T-helper 9 cell (primary cell): ENCODE measurements around the gene SELENON.
A peak's percentile ranks its signal among the peaks of the same experiment; 100 is the strongest.

Experiments
- DNase-seq: peaks from one replicate; pipeline ENCODE4 v3.0.0-alpha.2; 2020

The SELENON gene

GRCh38 chr1:25771221-25772114, 28.5 kb upstream of the SELENON start:
- no peak for DNase-seq

- no peak for DNase-seq
Measured at GRCh38 chr1:25772164-25772563, 27.8 kb upstream of the SELENON start.

DNA sequence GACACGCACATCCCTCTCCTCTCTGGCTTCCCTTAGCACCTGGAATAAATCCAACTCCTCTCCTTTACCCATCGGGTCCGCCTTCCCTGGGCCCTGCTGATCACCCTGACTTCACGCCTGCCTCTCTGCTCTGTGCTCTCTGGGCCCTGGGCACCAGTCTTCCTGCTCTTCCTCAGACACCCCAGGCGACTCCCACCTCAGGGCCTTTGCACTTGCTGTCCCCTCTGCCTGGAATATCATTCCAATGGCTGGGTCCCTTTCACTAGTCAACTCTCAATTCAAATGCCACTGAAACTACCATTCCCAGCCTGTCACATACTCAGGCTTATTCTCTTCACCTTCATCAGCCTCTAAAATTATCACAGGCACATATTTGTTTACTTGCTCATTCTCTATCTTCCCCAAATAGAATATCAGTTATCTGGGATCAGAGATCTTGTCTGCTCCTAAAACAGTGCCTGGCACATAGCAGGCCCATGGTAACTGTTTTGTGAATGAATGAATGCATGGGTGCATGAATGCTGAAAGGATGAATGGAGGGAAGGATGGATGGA, 27.2 kb upstream of the SELENON start:
- no peak for DNase-seq

GRCh38 chr1:25773441-25774125, 26.4 kb upstream of the SELENON start:
- no peak for DNase-seq

DNA sequence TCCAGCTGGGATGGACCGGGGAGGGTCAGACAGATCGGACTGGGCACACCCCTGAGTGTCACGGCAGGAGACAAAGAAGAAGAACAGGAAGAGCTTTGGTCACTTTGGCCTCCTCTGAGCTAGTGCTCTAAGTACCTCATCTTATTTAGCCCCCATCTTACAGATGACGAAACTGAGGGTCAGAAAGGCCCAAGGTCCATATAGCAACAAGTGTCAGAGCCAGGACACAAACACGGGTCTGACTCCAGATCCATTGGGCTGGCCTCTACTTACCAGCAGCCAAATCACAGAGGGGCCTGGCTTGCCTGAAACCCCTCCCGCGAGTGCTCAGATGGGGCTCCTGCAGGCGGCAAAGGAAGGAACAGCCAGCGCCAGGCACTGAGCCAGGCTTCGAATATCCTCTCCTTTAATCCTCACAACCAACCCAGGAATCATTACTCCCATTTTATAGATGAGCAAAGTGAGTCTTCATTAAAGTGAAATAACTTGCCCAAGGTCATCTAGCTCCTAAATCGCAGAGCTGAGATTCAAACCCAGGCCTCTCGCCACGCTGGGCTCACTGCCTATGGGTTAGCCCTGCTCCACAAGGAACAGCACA, 25.7 kb upstream of the SELENON start:
- no peak for DNase-seq

DNA sequence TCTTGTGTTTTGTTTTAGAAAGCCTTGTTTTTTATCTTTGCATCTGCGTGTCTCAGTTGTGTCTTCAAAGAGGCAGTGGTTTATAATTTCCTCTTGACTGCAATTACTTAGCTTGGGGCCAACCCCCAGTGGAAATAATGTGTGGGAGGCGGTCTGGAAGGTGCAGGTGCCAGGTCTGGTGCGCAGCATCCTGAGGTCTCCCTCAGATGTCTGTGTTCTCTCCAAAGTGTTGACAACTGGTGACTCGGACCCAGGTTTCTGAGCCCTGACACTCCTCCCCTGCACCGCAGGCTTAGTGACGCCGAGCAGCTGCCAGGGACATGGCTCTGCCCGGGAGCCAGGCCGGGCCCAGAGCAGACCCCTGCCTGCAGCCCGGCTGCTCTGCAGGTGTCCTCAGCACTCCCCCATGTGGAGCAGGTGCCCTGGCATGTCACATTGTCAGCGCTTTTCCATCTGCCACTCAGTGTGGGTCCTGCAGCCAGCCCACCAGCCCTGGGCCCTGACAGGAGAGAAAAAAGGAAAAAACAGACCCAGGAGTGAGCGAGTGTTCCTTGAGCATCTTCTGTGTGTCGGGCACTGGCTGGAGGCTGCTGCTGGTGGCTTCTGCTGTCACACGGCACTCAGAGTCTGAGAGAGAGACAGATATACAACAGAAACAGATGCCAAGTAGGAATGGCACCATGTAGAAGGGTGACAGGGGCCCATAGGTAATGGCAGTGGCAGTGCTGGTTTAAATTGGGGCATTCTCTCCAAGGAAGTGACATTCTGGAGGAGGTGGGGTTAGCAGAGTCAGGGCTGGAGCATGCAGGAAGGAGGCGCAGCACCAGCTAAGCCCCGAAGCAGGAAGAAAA, 24.8 kb upstream of the SELENON start:
- peak; percentile 67 for DNase-seq

DNA sequence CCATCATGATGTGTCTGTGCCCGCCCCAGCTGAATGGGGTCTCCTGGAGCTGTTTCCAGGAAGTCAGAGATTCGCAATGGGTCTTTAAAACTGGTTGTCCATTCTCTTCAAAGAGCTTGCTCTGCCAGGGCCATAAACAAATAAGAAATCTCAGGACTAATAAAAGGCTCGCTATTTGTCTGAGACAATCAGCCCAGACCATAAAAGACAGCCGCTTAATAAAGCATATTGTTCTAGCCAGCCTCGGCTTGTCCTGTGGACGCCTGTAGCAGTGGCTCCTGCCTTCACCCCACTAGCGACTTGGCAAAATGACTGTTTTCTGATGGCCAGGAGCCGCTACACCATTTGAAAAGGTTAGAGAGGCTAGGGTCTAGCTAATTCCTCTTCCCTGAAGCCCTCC, 20.6 kb upstream of the SELENON start:
- no peak for DNase-seq

- no peak for DNase-seq
Measured at GRCh38 chr1:25779894-25780293, 20.1 kb upstream of the SELENON start.

DNA sequence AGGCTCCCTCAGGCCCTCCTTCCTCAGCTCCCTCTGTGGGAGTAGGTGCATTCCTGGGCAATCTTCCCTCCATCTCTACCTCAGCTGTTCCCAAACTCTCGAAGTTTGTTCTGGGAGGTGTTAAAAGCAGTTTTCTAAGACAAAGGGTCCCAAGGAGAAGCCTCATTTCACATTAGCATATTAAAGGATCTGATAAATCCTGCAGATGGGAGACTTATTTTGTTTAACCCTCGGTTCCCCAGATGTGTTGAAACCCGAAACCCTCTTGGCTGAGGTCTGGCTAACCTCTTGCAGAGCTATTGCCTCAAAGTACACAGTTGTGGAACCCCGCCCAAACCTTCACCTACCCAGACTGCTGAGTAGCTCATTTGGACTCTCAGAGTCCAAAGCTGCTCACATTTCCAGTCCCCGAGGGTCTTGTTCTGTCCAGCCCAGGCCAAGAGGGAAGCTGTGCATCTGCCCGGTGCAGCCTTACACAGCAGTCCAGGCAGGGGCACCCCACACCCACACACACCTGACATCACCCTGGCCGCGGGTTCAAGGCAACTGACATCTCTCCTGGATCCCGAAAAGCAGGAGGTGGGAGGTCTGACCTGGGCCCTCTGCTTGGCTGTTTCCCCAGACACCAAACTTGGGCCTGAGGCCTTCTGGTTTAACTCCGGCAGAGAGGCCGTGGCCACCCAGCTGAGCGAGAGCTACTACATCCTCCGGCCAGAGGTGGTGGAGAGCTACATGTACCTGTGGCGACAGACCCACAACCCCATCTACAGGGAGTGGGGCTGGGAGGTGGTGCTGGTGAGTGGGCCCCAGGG, 19.5 kb upstream of the SELENON start:
- DNase-seq, result no peak

DNA sequence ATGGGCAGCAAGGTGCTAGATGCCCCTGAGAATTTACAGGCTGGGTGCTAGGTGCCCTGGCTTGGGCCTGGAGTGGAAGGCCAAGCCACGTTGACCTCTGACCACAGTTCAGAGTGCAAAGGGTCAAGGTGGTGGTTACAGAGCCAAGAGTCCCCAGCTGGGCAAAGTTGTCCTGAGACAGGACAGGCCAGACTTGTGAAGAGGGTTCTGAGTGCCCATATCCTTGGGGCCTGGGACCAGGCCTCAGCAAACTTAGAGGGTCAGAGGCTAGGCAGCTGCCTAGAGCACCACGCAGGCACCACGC, 18.9 kb upstream of the SELENON start:
- DNase-seq, result no peak

DNA sequence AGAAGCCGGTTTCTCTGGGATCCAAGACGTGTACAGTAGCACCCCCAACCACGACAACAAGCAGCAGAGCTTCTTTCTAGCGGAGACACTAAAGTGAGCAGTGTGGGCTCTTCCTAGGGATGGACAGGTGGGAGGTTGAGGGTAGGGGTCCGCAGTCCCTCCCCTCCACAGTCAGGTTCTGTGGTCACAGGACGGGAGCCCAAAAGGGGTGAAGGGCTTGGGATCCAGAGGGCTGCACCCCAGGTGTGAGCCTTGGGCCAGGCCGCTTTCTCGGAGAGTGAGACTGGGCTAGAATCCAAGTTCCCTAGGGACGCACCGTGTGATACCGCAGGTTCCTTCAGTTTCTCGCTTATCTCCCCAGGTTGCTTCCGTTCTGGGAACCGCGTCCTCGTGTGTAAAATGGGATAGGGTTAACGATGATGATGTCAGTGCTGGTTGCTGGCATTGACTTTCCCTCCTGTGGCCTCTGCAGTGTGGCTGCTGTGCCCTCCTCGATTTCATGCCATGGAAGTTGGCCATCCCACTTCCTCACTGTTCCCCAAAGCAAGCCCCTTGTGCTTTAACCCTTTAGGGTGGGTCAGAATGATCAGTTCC, 17.3 kb upstream of the SELENON start:
- DNase-seq, result no peak

GRCh38 chr1:25784575-25785051, 15.4 kb upstream of the SELENON start:
- no peak for DNase-seq

- no peak for DNase-seq
Measured at GRCh38 chr1:25785333-25786067, 14.5 kb upstream of the SELENON start.

GRCh38 chr1:25786887-25787759, 12.9 kb upstream of the SELENON start:
- no peak for DNase-seq

- DNase-seq, result no peak
Measured at GRCh38 chr1:25787760-25788166, 12.2 kb upstream of the SELENON start.

- no peak for DNase-seq
Measured at GRCh38 chr1:25790472-25790871, 9.5 kb upstream of the SELENON start.

- no peak for DNase-seq
Measured at GRCh38 chr1:25792115-25792514, 7.9 kb upstream of the SELENON start.

DNA sequence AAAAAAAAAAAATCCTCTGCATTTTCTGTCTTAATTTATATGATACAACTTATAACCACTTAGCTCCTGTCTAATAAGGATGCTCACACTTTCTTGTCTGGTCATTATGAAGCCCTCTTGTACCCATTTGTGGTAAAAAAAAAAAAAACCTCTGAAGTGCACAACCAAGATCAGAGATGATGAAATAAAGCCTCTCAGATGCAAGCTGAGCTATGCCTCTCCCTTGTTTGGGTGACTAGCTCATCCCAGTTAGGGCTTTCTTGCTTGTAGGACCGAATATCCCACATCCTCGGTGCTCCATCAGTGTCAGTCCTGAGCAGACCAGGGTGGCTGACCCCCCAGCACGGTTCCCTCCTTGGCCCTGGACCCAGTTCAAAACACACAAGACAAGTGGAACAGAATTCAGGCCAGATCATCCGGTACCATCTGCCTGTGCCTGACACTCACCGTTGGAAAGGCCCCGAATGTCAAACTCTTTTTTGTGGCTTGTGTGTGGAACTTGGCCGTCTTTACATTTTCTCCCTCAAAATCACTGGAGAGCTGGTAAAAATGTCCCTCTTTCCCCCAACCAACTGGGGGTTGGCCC, 6.3 kb upstream of the SELENON start:
- DNase-seq, result no peak

DNA sequence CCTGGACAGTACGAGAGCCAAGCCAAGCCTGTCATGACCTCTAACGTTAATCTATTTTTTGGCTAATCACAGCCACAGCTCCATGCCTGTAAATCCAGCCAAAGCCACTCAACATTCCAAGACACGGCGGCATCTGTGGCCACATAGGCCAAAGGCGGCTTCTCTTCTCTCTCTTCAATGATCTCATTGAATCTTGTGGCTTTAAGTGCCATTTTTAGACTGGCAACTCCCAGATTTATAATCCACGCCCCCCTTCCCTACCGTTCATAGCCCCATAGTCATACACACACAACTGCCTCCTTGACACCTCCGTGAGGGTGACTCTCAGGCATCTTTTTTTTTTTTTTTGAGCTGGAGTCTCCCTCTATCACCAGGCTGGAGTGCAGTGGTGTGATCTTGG, 5.7 kb upstream of the SELENON start:
- DNase-seq, result no peak
